ENCODE measurements around the gene IGSF10. TPM values are rescaled to one million over a fixed set of nuclear protein-coding genes. Genes with fewer than 3 reads are reported as not detected.
A peak's percentile ranks its signal among the peaks of the same experiment; 100 is the strongest.

IGSF10 gene
- total RNA-seq, 1 experiment from 2014 or later, result 0.55 TPM

- Histone ChIP-seq H3F3A (ENCODE audit: insufficient read depth, low read depth) (no peaks in the 10 kb centered on the region), H3K79me2 (ENCODE audit: low read depth) (no peaks in the 10 kb centered on the region), H3K4me3 (no peak overlapping the region), H3K4me2 (no peak overlapping the region), H3K4me1 (replicated peaks; ENCODE audit: insufficient read depth) (0 out of 2 replicates have a peak, but pooled peaks cover 6% of the 10 kb centered on the region), H4K20me1 (ENCODE audit: insufficient read depth) (no peaks in the 10 kb centered on the region), H3K9me2 (ENCODE audit: insufficient read depth) (no peaks in the 10 kb centered on the region), H3K36me3 (ENCODE audit: low read depth) (no peaks in the 10 kb centered on the region), H3K27ac (no peak overlapping the region), H3K27me3 (ENCODE audit: insufficient read depth, low read depth) (no peaks in the 10 kb centered on the region), H2AFZ (no peak overlapping the region), H3K9me3 (ENCODE audit: insufficient read depth, low read depth) (no peaks in the 10 kb centered on the region)
- no peak for TF ChIP-seq CTCF (conservative IDR thresholded peaks at IDR 0.05)
- TF ChIP-seq EZH2 (IDR thresholded peaks at IDR 0.05; ENCODE audit: low read depth), result no peak
- intact Hi-C loops (cut with micrococcal nuclease; ENCODE audit: unreplicated experiment), result loop anchor here (10.0 kb wide), 2 partner anchors 168 to 192 kb away; no protein-coding TSS in a partner anchor
- ChIA-PET POLR2A (ENCODE audit: unreplicated experiment) (interaction anchor here (0.7 kb wide), 1 partner anchor 104 kb away, joined by 3 read pairs; no protein-coding TSS in a partner anchor), CTCF (interaction anchor here (1.0 kb wide), 1 partner anchor 295 kb away, joined by 3 read pairs; no protein-coding TSS in a partner anchor)
- no peak for DNase-seq
- no TSS peak for BruUV-seq (replicated peaks)
Measured at GRCh38 chr3:151462278-151462780, 1.5 kb upstream of the IGSF10 start.

GRCh38 chr3:151460228-151460627 is 633 bp downstream of the IGSF10 start:
- POLR2A ChIA-PET (ENCODE audit: unreplicated experiment), result interaction anchor here (0.6 kb wide), 1 partner anchor 149 kb away, joined by 10 read pairs; no protein-coding TSS in a partner anchor
- Histone ChIP-seq H3F3A (ENCODE audit: insufficient read depth, low read depth) (no peaks in the 10 kb centered on the region), H3K4me2 (peak overlapping the region; percentile 86), H3K27ac (no peak overlapping the region), H3K4me3 (peak overlapping the region; percentile 72; the same call in 1 of the 2 replicates), H3K36me3 (ENCODE audit: low read depth) (no peaks in the 10 kb centered on the region), H2AFZ (peak overlapping the region; percentile 93; the same call in 1 of the 2 replicates), H4K20me1 (ENCODE audit: insufficient read depth) (no peaks in the 10 kb centered on the region), H3K79me2 (ENCODE audit: low read depth) (no peaks in the 10 kb centered on the region), H3K4me1 (replicated peaks; ENCODE audit: insufficient read depth) (0 out of 2 replicates have a peak, but pooled peaks cover 6% of the 10 kb centered on the region), H3K9me2 (ENCODE audit: insufficient read depth) (no peaks in the 10 kb centered on the region), H3K27me3 (ENCODE audit: insufficient read depth, low read depth) (no peaks in the 10 kb centered on the region), H3K9me3 (ENCODE audit: insufficient read depth, low read depth) (no peaks in the 10 kb centered on the region)
- intact Hi-C loops (cut with micrococcal nuclease; ENCODE audit: unreplicated experiment), result loop anchor here (10.0 kb wide), 2 partner anchors 165 to 195 kb away; no protein-coding TSS in a partner anchor
- no peak for DNase-seq
- no TSS peak for BruUV-seq (replicated peaks)
- no peak for TF ChIP-seq CTCF (conservative IDR thresholded peaks at IDR 0.05)
- TF ChIP-seq EZH2 (IDR thresholded peaks at IDR 0.05; ENCODE audit: low read depth), result no peak
- CTCF ChIA-PET, result interaction anchor here (0.6 kb wide), 2 partner anchors 8 to 308 kb away, joined by 4 to 7 read pairs; no protein-coding TSS in a partner anchor

- intact Hi-C loops (cut with micrococcal nuclease; ENCODE audit: unreplicated experiment), result no loop called here
- Histone ChIP-seq H2AFZ (no peak overlapping the region), H4K20me1 (ENCODE audit: insufficient read depth) (no peaks in the 10 kb centered on the region), H3F3A (ENCODE audit: insufficient read depth, low read depth) (no peaks in the 10 kb centered on the region), H3K27ac (no peak overlapping the region), H3K9me3 (ENCODE audit: insufficient read depth, low read depth) (no peaks in the 10 kb centered on the region), H3K27me3 (ENCODE audit: insufficient read depth, low read depth) (no peaks in the 10 kb centered on the region), H3K36me3 (ENCODE audit: low read depth) (no peaks in the 10 kb centered on the region), H3K4me2 (no peak overlapping the region), H3K4me3 (no peak overlapping the region), H3K9me2 (ENCODE audit: insufficient read depth) (no peaks in the 10 kb centered on the region), H3K4me1 (replicated peaks; ENCODE audit: insufficient read depth) (0 out of 2 replicates have a peak, but pooled peaks cover 6% of the 10 kb centered on the region), H3K79me2 (ENCODE audit: low read depth) (no peaks in the 10 kb centered on the region)
- TF ChIP-seq EZH2 (IDR thresholded peaks at IDR 0.05; ENCODE audit: low read depth) (no peak), CTCF (conservative IDR thresholded peaks at IDR 0.05) (no peak)
- CTCF ChIA-PET, result no interaction called here
- no TSS peak for BruUV-seq (replicated peaks)
- POLR2A ChIA-PET (ENCODE audit: unreplicated experiment), result no interaction called here
- DNase-seq, result no peak
Measured at GRCh38 chr3:151459358-151459757, 1.5 kb downstream of the IGSF10 start.
